NCI-H82 treated with DMSO at 0.1 percent for 48 hours (cell line): ENCODE data around the gene ASTN2.

Source experiments
- DNase-seq: peaks from one replicate; lab custom pipeline; 2025; ENCODE audit not compliant: unreplicated experiment; lab: John Stamatoyannopoulos, UW

The ASTN2 gene, protein sequence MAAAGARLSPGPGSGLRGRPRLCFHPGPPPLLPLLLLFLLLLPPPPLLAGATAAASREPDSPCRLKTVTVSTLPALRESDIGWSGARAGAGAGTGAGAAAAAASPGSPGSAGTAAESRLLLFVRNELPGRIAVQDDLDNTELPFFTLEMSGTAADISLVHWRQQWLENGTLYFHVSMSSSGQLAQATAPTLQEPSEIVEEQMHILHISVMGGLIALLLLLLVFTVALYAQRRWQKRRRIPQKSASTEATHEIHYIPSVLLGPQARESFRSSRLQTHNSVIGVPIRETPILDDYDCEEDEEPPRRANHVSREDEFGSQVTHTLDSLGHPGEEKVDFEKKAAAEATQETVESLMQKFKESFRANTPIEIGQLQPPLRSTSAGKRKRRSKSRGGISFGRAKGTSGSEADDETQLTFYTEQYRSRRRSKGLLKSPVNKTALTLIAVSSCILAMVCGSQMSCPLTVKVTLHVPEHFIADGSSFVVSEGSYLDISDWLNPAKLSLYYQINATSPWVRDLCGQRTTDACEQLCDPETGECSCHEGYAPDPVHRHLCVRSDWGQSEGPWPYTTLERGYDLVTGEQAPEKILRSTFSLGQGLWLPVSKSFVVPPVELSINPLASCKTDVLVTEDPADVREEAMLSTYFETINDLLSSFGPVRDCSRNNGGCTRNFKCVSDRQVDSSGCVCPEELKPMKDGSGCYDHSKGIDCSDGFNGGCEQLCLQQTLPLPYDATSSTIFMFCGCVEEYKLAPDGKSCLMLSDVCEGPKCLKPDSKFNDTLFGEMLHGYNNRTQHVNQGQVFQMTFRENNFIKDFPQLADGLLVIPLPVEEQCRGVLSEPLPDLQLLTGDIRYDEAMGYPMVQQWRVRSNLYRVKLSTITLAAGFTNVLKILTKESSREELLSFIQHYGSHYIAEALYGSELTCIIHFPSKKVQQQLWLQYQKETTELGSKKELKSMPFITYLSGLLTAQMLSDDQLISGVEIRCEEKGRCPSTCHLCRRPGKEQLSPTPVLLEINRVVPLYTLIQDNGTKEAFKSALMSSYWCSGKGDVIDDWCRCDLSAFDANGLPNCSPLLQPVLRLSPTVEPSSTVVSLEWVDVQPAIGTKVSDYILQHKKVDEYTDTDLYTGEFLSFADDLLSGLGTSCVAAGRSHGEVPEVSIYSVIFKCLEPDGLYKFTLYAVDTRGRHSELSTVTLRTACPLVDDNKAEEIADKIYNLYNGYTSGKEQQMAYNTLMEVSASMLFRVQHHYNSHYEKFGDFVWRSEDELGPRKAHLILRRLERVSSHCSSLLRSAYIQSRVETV (N-terminal part only)

DNA sequence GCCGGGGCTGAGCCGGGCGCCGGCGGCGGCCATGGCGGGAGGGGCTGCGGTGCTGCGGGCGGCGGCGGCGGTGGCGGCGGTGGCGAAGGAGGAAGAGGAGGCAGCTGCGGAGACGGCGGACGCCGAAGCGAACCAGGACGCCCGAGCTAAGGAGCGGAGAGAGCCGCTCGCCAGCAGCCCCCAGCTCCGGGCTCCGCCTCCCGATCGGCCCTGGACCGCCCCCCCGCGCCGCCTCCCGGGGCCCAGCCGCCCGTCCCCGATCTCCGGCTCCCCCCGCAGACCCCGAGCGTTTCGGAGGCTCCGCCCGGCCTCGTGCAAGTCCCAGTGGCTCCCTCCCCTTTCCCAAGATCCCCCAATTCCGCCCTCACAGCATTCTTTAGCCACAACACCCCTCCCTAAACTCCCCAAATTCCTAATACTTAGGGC, at the start of gene ASTN2:
ASTN2 (minus strand) TSS at position 152 of the 426 bp plus-strand sequence; CDS start at position 33, 119 bp downstream.
- DNase-seq, result no peak

DNA sequence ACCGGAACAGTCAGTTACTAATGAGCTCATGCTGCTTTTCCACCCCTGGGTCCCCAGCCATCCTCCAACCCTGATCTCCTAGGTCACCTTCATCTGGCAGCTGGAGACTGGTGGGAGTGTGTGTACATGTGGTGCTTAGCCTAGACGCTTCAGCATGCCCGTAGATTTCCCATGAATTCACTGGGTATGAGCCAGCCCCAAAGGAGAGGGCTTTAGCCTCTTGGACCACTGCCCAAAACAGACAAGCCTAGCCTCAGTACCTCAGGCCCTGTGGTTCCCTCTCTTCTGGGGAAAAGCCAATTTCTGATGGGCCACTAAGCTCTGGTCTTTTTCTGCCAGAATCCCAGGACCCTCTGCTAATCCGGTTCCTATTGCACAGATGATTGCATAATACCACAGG, 48.0 kb upstream of the ASTN2 start:
- DNase-seq, result no peak

DNA sequence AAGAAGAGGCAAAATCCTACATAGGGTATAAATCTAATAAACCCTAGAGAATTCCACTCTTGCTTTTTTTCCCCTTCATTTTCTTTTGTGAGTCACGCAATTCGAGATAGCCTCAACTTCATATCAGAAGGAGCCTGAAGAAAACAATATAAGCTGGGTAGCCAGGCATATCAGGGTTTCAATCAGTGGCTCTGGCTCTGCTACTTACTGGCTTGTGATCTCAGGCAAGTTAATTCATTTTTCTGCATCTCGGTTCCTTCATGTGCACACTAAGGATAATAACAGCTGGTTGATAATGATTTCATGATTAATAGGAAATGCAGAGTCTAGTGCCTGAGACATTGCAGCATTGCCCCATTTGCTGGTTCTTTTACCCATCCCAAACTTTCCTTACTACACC, 46.5 kb upstream of the ASTN2 start:
- DNase-seq, result no peak

DNA sequence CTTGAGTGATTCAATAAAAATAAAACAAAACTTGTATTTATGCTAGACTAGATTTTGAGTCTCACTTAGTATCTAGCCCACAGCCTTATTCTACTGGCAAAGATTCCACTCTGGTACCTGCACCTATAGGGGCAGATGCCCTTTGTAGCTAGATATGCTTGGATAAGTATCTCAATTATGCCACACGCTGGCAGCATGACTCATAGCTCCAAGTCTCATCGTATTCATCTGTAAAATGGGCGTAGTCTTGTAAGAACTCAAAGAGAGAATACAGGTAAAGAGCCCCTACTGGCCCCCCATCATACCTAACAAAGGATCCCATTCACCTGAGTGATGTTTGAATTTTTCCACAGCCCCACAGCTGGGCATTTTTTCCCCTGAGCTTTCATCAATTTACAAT, 45.9 kb upstream of the ASTN2 start:
- no peak for DNase-seq

DNA sequence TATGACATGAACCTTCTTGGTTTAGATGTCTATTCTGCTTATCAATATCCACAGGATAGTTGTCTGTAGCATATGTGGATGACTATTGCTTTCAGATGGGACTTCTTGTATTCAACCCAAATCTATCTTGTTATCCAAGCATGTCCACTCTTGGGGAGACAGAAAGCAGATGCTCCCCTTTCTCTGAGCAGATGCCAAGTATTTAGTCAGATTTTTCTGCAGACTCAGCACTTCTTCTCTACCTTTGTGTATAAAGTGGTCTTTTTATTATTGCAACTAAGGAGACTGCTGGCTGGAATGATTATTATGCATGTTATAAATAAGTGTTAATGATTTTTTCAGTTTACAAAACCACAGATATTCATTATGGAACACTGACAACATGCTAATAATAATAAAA, 45.1 kb upstream of the ASTN2 start:
- no peak for DNase-seq

DNA sequence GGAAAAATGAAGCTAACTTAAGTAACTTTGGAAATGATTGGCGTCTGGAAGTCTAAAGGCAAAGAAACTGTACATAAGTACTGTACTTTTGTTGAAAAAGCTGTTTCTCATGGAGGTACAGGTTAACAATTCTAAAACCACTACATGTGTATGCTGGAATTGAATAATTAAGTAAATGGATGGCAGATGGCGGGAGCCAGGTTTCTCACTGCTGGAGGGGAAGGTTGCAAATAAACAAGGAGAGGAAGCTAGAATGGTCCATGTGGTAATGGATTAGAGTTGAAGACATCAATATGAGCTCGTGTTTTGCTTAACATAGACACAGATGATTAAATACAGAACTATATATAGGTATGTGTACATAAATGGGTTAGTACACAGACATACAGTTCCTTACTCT, 43.2 kb upstream of the ASTN2 start:
- no peak for DNase-seq

DNA sequence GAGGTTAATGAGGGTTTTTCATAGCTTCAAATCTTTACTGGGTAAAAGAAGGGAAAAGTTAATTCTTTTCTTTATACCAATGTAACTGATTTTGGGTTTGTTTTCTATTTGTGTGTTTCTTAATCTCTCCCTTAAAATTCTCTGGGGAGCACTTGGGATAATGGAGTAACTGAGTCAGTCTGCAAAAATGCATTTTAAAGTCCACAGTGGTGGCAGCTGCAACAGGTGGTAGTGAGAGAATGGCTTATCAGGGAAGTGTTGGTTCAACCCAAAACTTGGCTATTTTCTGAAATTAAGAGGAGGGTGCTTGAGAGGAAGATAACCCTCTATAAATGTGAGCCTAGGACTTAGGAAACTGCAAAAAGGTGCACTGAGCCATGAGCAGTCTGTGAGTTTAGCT, 39.9 kb upstream of the ASTN2 start:
- no peak for DNase-seq

DNA sequence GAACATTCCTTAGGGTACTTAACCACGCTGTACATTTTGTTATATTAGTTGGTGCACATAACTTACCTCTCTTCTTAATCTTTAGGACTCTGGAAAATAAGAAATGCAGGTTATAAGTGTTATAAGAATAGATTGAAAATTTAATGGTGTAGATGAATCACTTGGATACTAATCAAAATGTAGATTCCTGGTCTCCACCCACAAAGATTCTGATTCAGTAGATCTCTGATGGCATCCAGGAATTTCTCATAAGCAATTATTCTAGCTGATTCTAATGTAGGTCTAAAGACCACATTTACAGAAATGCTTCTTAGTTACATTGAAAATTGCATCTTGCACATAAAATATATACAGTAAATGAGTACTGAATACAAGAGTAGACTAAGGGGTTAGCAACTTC, 38.9 kb upstream of the ASTN2 start:
- no peak for DNase-seq

DNA sequence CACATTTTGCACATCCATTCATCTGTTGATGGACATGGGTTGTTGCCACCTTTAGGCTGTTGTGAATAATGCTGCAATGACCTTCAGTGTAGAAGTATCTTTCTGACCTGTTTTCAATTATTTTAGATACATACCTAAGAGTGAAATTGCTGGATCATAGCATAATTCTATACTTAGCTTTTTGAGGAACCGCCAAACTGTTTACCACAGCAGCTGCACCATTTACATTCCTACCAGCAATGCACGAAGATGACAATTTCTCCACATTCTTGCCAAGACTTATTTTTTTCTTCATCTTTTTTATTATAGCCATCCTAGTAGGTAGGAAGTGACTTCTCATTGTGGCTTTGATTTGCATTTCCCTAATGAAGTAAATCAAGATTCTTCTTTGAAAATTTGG, 36.5 kb upstream of the ASTN2 start:
- no peak for DNase-seq

DNA sequence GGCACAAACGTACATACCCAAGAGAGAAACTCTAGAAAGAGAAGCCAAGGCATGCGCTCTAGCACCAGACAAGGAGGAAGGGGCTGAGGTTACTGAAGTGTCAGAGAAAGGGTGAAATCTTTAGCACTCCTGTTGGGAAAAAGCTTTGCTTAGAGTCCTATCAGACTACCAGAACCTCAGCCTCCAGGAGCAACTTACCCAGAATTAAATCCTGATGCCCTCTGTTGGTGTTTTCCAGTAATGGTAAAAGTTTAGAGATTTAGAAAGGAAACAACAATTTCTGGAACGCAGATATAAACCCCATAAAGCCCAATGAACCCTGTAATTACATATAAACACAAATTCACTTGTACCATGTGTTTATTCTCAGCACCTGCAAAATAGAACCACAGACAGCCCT, 33.2 kb upstream of the ASTN2 start:
- DNase-seq, result no peak

DNA sequence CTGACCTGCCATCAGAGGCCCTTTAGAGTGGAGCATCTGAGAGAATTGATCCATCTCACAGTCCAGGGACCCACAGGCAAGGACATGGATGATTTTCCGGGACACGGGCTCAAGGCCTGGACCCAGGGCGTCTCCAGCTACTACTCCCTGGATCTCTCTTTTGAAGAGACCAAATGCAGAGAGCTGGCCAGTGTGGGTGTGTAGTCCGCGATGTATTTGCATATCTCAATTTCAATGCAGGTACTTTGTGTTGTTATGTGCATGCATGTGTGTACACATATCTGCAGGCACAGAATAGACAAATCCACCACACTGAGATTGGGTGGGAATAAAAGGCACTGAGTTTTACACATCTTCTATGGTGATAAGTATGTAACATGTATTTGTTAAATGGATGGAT, 30.8 kb upstream of the ASTN2 start:
- no peak for DNase-seq

DNA sequence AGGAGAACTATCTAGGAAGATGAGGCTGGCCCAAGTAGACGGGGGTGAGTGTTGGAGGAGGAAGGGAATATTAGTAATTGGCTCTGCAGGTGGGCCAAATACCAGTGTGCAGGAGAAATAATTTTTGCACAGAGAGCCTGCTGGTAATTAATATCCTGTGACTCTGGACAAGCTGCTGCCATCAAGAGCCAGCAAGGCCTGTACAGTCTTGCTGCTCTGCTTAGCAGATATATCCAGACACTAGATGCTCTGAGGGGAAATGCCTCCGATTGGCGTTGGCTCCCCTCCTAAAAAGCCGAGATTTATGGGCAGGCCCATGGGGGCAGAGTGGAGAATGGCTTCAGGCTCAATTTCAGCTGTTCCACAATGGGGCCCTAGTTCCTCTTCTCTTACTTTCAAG, 29.6 kb upstream of the ASTN2 start:
- no peak for DNase-seq

DNA sequence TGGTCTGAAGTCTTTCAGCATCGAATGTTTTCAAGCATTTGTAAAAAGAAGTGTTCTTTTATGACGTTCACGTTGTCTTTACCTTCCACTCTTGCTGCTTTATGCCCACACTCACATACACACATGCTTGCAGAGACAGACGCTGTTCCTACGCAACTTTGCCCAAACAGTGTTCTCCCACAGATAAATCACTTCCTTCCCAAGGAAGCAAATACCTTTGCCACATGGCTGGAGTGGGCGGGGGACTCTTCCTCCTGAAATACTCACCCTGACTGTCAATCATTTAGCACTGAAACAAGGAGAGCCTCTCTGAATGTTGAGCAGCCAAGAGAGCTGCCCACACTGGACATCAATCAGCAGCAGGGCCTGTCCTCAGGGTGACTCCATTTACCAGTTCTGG, 22.4 kb upstream of the ASTN2 start:
- no peak for DNase-seq

DNA sequence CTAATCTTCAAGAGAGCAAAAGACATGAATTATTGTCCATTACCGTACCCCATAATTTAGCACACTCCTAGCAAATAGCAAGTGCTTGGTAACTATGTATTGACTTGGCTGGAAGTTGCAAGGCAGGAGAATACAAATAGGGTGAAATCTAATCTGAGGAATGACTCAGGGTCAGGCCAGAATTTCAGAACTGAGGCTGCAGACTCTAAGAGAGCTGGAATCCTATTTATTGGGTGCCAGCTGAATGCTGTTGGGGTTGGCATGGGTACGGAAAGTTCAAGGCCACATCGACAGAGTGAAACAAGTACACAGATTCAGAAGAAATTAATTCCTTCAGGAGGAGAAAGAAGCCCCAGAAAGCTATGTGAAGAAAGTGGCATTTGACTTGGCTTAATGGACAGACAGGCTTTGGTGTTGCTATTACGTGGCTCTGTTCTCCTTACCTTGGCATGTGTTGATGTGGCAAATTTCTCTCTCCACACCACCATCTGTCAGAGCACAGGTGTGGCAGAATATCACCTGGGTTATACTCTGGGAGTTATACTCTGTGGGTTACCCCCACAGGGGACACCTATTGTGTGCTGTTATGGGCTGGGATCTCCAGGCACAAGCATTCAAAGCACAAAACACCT, 20.9 kb upstream of the ASTN2 start:
- DNase-seq, result no peak

DNA sequence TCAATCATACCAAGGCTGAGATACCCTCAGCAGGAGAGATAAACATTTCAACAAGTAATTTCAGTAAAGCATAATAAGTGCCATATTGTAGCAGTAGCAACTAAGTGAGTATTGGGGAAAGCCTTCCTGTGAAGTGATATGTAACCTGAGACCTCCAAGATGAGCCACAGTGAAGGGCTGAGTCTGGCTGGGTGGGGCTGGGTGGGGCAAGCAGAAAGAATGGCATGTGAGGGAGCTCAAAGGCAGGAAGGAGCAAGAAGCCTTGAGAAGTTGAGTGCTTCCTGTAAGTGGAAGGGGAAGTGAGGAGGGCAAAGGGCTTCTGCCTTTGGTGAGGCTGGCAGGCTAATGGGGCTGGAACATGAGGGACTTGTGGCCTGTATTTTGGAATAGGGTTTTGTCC, 19.7 kb upstream of the ASTN2 start:
- no peak for DNase-seq

DNA sequence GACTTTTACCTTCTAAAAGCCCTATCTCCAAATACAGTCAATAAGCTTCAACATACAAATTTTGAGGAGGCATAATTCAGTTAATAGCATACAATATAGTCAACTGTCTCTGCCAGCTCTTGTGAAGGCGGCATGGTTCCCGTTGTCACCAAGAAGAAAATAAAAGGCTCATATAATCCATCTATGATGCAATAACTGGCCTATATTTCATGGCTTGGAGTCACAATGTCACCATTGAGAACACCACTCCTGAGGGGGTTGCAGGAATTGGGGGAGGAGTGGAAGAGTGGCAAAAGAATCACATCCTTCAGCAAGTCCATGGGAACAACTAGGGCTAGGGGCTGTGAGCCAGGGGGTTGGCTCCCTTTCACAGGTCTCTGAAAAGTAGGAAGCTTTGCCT, 16.0 kb upstream of the ASTN2 start:
- DNase-seq, result no peak

DNA sequence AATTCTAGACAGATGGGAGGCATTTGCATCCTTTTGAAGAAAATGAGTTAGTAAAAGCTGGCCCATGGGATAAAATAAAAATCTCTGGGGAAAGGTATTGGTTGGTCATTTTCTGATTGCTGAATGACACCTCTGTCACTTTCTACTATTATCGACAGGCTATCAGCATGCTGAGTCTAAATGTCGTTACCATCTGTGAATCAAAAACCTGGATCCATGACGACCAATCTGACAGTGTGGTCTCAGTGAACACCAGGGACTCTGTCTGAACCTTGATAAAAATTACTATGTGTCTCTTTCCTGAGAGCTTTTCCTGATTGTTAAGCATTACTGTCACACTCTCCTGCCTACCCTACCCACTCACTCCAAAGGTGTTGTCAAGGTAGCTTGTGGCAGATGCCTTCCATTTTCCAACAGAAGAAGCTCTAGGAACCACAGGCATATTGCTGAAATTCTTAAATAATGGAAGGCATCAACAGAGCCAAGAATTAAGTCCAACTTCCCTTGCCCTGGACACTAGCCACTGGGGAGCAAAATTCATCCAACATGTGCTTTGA, 12.6 kb upstream of the ASTN2 start:
- DNase-seq, result no peak

DNA sequence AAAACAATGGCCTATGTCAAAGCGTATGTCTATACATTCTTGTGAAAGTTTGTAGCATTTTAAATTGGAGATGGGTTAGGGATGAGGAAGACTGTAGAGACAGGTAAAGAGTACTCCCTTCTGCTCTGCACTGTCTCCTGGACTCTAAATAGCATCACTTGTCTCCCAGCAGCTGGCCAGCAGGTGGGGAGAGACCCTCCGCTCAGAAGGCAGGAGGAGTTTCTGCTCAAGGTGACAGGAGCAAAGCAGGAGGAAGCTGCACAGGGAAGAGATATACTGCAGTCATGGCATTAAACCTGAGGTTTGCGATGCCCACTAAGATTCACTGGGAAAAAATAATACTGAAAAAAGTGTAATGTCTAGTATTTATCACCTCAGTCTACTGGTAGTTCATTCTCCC, 10.7 kb upstream of the ASTN2 start:
- no peak for DNase-seq

DNA sequence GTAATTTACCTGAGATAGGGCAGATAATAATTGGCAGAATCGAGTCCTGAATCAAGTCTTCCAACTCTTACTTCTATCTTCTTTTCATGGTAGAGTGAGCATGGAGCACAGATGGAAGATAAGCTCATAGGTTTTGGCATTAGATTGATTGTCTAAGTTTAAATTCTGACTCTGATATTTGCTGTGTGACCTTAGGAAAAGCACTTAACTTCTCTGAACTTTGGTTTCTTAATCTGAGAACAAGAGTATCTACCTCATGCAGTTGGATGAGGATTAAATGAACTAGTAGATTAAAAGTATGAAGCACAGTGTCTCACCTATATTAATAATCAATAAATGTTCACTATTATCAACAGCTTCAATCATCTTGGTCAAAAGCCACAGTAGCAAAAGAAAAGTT, 9.4 kb upstream of the ASTN2 start:
- DNase-seq, result no peak

DNA sequence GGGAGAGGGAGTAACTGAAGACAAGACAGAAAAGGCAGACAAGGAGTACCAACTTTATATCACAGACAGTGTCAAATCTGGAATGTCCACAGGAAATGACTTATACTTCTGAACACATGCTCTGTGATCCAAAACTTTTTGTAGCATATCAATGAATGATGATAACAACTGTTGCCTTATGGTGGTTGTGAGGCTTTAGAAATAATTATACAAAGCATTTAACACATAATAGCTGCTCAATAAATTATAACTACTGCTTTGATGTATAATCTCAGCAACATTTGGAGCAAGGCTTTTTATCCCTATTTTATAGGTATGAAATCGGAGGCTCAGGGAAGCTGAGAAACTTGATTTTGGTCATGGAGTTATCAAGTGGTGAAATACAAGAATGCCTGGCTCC, 3.3 kb upstream of the ASTN2 start:
- DNase-seq, result no peak

DNA sequence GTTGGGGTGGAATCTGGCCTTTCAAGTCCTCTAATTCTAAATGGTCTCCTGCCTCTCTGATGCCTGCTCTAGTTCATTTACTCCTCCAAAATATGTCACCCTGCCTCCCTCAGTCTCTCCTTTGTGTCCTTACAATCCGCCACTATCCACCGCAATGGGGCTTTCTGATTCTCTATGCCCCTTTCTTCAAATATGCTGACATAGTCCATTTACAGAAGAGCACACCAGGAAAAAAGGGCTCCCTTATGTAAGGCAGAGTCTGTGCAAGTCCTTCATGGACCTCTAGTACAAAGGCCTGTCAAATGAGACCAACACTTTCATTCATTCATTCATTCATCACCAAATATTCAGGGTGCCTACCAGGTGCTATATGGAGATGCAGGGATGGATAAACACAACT, 2.0 kb upstream of the ASTN2 start:
- DNase-seq, result no peak
